Activated naive CD4-positive, alpha-beta T cell (primary cell): Measurements from ENCODE around the gene ARHGAP42.

Experiments
- DNase-seq, 4 experiments: peaks; one replicate each; lab custom pipeline; 2025; lab: John Stamatoyannopoulos, UW

The ARHGAP42 gene

GRCh38 chr11:100681064-100681502 lies 6.0 kb upstream of the ARHGAP42 start:
- no peak for DNase-seq

DNA sequence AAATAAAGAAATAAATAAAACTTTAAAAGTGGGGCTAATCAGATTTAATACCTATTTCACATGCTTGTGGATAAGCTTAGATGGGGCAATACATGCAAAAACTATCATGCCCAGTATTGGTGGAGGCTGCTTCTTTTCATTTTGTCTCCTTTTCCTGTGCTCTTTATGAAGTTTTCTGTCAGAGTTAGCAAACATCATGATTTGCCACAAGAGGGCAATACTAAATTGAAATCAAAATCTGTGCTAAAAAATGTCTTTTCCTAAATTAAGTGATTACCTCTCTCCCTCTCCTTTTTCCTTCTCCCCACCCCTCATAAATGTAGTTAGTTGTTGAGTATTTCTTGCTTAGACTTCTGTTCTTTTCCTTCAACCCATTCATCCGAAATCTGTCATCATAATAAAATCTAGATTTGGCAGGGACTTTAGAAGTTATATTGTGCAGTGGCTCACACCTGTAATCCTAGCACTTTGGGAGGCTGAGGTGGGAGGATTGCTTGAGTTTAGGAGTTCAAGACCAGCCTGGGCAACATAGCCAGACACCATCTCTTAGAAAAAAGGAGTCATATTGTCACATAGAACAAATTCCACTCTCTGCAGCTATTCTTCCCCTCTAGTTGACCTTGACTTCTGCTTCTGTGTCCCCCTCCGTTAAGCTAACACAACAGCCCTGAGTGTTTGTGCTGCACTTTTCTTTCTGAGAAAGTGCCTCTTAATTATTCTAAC lies 4.7 kb upstream of the ARHGAP42 start:
- DNase-seq, result no peak

GRCh38 chr11:100683126-100683525 lies 4.0 kb upstream of the ARHGAP42 start:
- no peak for DNase-seq

DNA sequence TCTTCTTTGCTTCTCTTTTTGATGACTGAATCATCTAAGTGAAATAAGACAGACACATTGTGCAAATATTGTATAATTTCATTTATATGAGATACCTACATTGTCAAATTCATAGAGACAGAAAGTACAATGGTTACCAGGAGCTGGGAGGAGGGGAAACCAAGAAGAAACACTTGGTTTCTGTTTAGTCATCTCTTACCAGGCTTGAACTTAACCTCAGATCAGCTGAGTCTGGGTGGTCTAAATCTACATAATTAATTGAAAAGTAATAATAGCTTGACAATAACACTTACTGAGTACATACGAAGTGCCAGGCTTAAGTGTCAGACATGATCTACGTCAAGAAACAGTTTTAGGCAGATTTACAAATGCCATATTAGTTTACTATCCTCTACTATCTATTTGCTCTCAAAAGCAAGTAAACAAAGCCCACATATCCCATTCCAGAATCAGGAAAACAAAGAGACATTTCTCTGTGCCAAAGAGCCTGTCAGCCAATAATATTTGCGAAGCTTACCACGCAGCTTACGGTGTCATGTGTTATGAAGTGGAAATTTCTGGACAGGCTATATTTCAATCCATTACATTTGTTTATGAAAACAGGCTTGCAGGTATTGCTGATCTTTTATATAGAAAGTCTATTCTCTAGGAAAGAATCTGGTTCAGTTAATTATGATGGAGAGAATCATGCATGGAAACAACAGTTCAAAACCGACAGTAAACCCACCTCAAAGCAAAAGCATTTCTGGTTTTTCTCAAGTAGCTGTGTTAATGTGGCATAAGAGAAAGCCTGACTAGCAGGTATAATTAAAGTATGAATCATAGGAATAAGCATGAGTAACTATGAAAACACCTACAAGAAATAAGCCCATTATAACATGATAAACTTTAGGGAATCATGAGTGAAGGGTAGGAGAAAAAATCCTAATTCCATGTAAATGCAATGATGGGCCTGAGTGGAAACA lies 2.7 kb upstream of the ARHGAP42 start:
- no peak for DNase-seq

DNA sequence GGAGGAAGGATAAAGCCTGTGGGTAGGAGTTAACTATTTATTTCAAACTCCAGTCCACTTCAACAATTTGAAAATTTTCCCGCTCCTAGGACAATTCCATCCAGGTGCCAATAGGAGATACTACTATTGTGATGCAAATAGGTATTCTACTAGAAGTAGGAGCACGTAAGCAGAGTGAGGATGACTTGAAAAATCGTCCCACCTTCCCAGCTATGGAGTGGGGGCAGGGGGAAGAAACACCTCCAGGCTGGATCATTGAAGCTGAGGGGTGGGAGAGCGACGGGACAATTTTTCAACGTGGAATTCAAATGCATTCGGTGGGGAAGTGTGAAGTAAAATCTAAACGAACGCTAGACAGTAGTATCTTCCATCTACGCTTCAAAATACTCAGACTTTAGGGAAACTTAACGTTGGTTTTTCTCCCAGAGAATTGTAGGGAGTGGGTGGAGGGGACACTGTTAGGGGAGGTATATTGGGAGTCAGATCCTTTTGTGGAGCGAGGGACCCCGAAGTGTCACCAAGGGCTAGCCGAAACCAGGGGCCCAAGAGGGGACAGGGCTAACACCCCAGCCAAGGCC lies 523 bp upstream of the ARHGAP42 start:
- DNase-seq, result no peak

GRCh38 chr11:100687630-100688395 lies 725 bp downstream of the ARHGAP42 start:
- no peak for DNase-seq

DNA sequence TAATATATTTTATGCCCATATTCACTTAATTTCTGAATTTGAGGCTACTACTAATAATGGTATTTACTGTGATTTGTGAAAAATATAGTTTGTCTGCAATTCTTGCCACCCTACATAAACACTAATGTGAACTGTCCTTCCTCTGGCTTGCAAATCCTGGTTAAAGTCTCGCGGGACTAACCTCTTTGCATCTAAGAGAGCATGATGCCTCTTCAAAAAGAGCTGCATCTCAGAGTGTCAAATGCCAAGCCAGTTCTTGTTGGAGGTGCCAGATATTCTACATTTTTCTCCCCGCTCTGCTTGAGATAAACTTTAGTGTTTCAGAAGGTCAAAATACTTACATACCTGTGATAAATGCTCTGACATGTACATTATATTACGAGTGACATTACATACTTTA lies 2.1 kb downstream of the ARHGAP42 start:
- DNase-seq, result no peak

GRCh38 chr11:100691896-100692653 lies 5.0 kb downstream of the ARHGAP42 start:
- no peak for DNase-seq

GRCh38 chr11:100695911-100696310 lies 8.8 kb downstream of the ARHGAP42 start:
- DNase-seq, result no peak

- DNase-seq, result no peak
Observed at GRCh38 chr11:100703139-100703538, 16.1 kb downstream of the ARHGAP42 start.

DNA sequence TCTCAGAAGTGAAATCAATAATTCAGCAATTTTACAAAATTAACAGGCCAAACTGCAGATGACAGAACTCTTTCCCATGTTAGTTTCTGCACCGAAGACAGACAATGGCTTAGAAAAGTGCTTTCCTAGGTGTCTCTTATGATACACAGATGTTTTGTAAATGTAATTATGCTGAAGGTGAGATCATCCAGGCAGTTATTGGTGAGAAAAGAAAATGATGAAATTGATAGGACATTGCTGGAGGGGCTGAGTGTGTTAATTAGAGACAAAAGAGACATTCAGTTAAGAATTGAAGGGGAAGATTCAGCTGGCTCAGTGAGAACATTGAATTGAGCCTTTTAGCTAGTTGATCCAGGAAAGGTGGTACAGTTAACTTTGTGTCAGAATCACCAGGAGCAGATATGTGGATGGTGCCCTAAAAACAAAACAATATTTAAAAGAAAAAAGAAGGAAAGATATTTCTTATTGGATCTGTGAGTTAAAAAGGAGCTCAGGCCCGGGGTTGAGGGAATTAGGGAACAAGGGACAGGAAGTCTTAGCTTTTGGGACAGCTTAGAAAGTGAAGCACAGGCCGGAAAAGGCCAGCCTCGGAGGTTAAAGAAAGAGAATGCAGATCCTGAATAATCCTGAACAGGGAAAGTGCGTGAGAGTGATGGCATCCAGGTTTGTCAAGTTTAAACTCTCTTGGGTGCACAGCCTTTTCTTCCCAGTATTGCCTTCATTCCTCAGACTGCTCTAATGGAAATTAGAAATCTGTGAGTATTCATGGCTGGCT lies 16.9 kb downstream of the ARHGAP42 start:
- no peak for DNase-seq

DNA sequence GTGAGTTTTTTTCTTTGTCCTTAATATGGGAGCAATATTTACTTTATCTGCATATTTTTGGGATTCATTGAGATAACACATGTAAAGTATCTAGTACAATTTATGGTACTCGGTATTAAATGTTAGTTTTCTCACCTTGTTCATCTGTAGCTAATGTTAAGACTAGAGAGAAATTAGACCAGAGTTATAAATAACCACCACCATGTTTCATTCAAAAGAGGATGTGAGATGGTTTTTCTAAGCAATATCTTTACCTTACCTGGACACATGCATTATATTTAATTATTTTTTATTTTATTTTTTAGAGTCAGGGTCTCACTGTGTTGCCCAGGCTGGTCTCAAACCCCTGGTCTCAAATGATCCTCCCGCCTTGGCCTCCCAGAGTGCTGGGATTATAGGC lies 18.4 kb downstream of the ARHGAP42 start:
- DNase-seq, result no peak

- DNase-seq, result no peak
Observed at GRCh38 chr11:100706179-100706578, 19.1 kb downstream of the ARHGAP42 start.

- no peak for DNase-seq
Observed at GRCh38 chr11:100709233-100709957, 22.3 kb downstream of the ARHGAP42 start.

- DNase-seq, result no peak
Observed at GRCh38 chr11:100711984-100712383, 24.9 kb downstream of the ARHGAP42 start.

GRCh38 chr11:100712583-100712982 lies 25.5 kb downstream of the ARHGAP42 start:
- no peak for DNase-seq

- no peak for DNase-seq
Observed at GRCh38 chr11:100715165-100715761, 28.2 kb downstream of the ARHGAP42 start.

DNA sequence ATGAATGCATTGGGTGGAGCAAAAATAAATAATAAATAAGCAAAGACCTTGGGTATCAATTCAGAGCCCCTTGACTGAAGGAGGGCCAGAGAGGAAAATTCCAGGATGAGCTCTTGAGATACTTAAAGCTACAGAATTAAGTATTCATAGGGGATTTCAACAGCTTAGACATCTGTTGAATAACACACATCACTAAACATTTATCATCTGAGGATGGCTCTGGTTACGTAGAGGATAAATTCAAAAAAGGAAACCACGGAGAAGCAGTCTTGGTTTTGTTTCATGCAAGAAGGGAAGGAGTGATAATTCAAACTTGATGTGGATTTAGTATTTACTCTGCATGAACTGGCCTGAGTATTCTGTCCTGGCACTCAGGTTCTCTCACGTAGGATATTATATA lies 29.8 kb downstream of the ARHGAP42 start:
- no peak for DNase-seq

DNA sequence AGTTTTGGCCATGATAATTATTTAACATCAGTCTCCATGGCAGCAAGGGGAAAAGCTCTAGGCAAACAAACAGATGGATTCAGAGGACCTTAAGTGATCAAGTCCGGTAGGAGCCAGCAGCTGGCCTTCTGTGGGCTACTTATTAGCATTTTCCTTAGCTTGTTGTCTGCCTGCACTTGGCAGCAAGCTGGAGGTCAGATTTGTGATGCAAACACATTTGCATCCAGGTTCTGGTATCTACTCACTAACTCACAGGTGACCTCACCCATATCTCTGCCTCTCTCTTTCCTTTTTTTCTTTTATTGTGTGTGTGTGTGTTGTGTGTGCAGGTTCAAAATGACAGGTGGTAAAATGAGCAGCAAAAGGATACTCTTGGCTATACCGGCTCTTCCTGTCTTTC lies 32.3 kb downstream of the ARHGAP42 start:
- no peak for DNase-seq
